Subcutaneous adipose tissue (tissue), 4 donors: ENCODE measurements around the gene TNC. TPM values are rescaled to one million over a fixed set of nuclear protein-coding genes. Genes with fewer than 3 reads are reported as not detected.

ENCODE experiments used
- total RNA-seq, 4 donors: library from RNA; depleted of rRNA; stranded (reverse); fragments of >200 nt; gene quantifications; one replicate each; pipeline ENCODE4 v1.1.0, GENCODE V29; 2016
- TF ChIP-seq, protein P1 (sequence below): fragments of 450-650 bp; IDR thresholded peaks from one replicate; pipeline ENCODE4 v1.5.1; 2016; ENCODE audit warnings: low read depth, mild to moderate bottlenecking, control low read depth, antibody characterized with exemption, moderate library complexity

TNC gene
- total RNA-seq, 4 donors from 2014 or later = 2.4 to 17.3 (median 8.3) TPM

DNA sequence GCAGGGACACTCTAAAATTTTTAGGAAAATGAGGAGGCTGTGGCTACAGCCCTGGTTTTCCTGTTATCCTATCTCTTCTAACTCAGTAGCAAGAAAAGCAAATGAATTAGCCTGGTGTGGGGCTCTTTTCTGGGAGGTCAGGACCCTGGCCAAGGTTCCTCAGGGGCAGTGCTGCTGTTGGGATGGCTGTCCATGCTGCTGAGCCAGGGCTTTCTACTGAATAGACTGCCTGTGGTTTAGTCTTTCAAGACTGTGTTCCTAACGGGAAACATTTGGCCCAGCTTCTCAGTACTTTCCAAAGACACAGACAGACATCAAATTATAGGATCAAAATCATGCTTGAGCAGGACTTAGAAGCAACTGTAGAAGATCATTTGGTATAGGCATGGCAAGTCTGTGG, 18.1 kb downstream of the TNC start:
- TF ChIP-seq, protein P1, sequence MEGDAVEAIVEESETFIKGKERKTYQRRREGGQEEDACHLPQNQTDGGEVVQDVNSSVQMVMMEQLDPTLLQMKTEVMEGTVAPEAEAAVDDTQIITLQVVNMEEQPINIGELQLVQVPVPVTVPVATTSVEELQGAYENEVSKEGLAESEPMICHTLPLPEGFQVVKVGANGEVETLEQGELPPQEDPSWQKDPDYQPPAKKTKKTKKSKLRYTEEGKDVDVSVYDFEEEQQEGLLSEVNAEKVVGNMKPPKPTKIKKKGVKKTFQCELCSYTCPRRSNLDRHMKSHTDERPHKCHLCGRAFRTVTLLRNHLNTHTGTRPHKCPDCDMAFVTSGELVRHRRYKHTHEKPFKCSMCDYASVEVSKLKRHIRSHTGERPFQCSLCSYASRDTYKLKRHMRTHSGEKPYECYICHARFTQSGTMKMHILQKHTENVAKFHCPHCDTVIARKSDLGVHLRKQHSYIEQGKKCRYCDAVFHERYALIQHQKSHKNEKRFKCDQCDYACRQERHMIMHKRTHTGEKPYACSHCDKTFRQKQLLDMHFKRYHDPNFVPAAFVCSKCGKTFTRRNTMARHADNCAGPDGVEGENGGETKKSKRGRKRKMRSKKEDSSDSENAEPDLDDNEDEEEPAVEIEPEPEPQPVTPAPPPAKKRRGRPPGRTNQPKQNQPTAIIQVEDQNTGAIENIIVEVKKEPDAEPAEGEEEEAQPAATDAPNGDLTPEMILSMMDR = no peak

DNA sequence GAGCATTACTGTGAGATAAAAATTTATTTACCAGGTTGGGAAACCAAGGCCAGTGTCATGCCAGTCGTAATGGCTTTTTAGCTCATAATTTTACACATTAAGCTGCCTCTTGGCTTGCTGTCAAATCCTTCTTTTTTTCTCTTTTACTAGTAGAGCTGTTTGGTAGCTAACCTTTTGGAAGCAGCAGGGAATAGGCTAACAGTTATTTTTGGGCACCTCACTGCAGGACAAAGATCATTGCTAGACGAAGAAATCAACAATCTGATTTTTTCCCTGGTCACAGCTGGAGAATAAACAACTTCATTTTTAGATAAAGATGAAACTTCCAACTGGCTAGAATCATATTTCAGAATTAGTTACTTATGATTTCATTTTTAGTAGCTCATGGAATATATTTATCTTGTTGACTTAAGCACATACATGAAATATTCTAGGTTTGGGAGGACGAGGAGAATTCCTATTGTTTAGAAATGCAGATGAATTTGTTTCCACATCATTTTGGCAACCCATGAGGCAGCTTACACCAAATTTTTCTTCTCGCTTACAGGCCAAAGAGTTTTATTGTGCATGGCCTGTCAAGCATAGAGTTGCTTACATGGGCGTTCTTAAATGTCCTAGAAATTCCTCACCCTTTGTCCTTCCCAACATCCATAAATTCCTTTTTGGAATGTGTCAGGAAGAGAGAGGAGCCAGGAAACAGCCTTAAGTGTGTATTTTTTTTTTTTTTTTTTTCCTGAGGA, 19.6 kb downstream of the TNC start:
- TF ChIP-seq, protein P1 = no peak

GRCh38 chr9:115093520-115093919, 24.4 kb downstream of the TNC start:
- TF ChIP-seq, protein P1 = no peak

GRCh38 chr9:115090486-115090885, 27.5 kb downstream of the TNC start:
- TF ChIP-seq, protein P1 = no peak

DNA sequence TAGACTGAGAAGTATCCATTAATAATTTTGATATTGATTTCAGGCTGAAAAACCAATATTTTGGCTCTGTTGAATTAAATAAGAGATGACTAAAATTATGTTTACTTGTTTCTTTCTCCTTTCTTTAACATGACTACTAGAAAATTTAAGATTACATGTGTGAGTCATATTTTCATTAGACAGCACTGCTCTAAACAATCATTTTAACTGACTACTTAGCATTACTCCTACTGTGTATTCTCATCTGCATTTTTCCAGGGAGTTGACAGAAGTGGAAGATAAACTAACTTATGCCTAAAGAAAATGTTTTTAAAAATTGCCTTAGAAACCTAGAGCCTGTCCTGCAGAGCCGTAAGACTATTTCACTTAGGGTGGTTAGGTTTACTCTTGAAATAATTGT, 29.1 kb downstream of the TNC start:
- TF ChIP-seq, protein P1 = no peak

- TF ChIP-seq, protein P1 = no peak
These were observed 31.1 kb downstream of the TNC start for GRCh38 chr9:115086886-115087285.

- TF ChIP-seq, protein P1 = no peak
These were observed 31.5 kb downstream of the TNC start for GRCh38 chr9:115086461-115086860.
